ENCODE data around the gene ZNF804B. TPM values are rescaled to one million over a fixed set of nuclear protein-coding genes. Genes with fewer than 3 reads are reported as not detected.
"Not testable (repeated sequence)": the region's sequence is repeated elsewhere in the genome, so short reads cannot be mapped to it uniquely, and the experiment has no call there.

The ZNF804B gene
- total RNA-seq, 1 experiment from 2014 or later: not detected

DNA sequence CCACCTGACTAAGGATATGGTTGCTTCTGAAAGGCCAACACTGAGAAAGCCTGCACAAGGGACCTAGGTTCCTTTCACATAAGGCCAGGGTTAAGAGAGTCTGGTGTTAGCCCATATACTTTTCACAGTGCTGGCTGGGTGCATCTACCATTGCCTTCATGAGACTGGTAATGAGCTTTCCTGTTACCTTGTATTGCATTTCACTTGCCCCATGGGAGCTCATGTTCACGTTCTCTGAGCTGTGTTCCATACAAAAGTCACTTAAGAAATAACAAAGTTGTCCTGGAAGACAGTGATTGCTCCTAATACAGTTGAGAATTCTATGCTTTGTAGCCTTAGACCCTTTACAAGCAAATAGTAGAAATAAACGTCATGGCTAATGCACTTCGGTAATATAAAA, 373.9 kb downstream of the ZNF804B start:
- DNase-seq (ENCODE audit: low read depth): no peak
- in situ Hi-C loops (cut with HindIII; ENCODE audit: low pct_unique_long_range_greater_than_20kb, low sequenced_read_pairs): no loop called here

- in situ Hi-C loops (cut with HindIII; ENCODE audit: low pct_unique_long_range_greater_than_20kb, low sequenced_read_pairs): no loop called here
- no peak for DNase-seq (ENCODE audit: low read depth)
Measured at GRCh38 chr7:89133819-89134218, 374.3 kb downstream of the ZNF804B start.

GRCh38 chr7:89145801-89146200, 386.3 kb downstream of the ZNF804B start:
- DNase-seq (ENCODE audit: low read depth): no peak
- in situ Hi-C loops (cut with HindIII; ENCODE audit: low pct_unique_long_range_greater_than_20kb, low sequenced_read_pairs): no loop called here

DNA sequence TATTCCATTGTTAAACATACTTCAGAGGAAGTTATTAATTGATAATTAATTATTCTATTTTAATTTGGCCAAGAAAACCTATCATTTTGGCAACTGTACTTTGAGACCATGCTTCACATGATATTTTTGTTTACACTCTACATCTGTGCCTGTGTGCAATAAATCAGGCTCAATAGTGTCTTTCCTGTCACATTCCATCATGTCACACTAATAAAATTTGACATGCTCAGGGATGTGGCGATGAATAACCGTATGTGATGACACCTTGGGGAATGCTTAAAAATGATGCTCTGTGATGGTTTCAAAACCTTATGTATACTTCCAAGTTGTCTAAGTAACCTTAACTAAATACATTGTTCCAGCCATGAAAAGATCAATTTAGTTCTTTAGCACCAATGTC, 400.6 kb downstream of the ZNF804B start:
- in situ Hi-C loops (cut with HindIII; ENCODE audit: low pct_unique_long_range_greater_than_20kb, low sequenced_read_pairs): no loop called here
- no peak for DNase-seq (ENCODE audit: low read depth)

GRCh38 chr7:89165421-89165820, 405.9 kb downstream of the ZNF804B start:
- in situ Hi-C loops (cut with HindIII; ENCODE audit: low pct_unique_long_range_greater_than_20kb, low sequenced_read_pairs): no loop called here
- DNase-seq (ENCODE audit: low read depth): no peak

- in situ Hi-C loops (cut with HindIII; ENCODE audit: low pct_unique_long_range_greater_than_20kb, low sequenced_read_pairs): no loop called here
- DNase-seq (ENCODE audit: low read depth): no peak
Measured at GRCh38 chr7:89170628-89171027, 411.1 kb downstream of the ZNF804B start.

DNA sequence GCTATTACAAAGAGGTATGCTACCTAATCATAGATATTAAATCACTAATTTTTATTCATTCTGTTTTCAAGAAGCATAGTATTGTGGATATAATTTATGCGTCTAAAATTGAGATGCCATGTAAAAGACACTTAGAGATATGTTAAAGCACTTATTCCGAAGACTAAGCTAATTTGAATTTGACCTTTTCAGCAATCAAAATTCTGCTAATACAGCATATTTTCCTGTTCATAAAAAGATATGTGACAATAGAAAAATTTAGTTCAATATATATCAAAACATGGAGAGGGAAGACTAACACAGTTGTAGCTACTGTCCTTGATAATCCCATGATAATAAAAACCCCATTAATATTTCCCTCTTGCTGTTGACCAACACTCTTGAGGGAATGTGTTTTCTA, 422.6 kb downstream of the ZNF804B start:
- no peak for DNase-seq (ENCODE audit: low read depth)
- in situ Hi-C loops (cut with HindIII; ENCODE audit: low pct_unique_long_range_greater_than_20kb, low sequenced_read_pairs): no loop called here

GRCh38 chr7:89183712-89184111, 424.2 kb downstream of the ZNF804B start:
- no peak for DNase-seq (ENCODE audit: low read depth)
- in situ Hi-C loops (cut with HindIII; ENCODE audit: low pct_unique_long_range_greater_than_20kb, low sequenced_read_pairs): no loop called here

DNA sequence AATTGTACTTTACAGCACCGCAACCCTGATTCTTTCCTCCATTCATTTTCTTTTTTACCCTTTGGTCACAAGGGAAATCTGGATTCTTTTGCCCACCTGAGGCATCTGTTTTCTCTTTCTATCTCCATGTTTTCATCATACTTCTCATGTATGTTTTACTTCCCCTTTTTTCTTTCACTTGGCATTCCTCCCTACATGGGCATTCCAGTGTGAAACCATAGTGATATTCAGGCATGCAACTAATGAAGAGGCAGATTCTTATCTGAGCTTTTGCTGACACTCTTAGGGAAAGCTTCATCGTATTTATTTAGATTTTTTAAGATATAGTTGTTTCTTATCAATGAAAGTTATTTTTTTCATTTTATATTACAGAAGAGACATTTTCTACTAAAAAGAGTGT, 441.3 kb downstream of the ZNF804B start:
- in situ Hi-C loops (cut with HindIII; ENCODE audit: low pct_unique_long_range_greater_than_20kb, low sequenced_read_pairs): no loop called here
- no peak for DNase-seq (ENCODE audit: low read depth)

GRCh38 chr7:89223900-89224395, 464.4 kb downstream of the ZNF804B start:
- in situ Hi-C loops (cut with HindIII; ENCODE audit: low pct_unique_long_range_greater_than_20kb, low sequenced_read_pairs): no loop called here
- no peak for DNase-seq (ENCODE audit: low read depth)

DNA sequence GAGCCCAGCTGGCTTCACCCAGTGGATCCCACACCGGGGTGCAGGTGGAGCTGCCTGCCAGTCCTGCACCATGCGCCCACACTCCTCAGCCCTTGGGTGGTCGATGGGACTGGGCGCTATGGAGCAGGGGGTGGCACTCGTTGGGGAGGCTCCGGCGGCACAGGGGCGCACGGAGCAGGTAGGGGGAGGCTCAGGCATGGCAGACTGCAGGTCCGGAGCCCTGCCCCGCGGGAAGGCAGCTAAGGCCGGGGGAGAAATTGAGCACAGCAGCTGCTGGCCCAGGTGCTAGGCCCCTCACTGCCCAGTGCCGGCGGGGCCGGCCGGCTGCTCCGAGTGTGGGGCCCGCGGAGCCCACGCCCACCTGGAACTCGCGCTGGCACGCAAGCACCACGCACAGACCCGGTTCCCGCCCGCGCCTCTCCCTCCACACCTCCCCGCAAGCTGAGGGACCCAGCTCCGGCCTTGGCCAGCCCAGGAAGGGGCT, 469.2 kb downstream of the ZNF804B start:
- DNase-seq (ENCODE audit: low read depth); in situ Hi-C loops (cut with HindIII; ENCODE audit: low pct_unique_long_range_greater_than_20kb, low sequenced_read_pairs): not testable (repeated sequence)

GRCh38 chr7:89238156-89238555, 478.7 kb downstream of the ZNF804B start:
- in situ Hi-C loops (cut with HindIII; ENCODE audit: low pct_unique_long_range_greater_than_20kb, low sequenced_read_pairs): no loop called here
- DNase-seq (ENCODE audit: low read depth): no peak

DNA sequence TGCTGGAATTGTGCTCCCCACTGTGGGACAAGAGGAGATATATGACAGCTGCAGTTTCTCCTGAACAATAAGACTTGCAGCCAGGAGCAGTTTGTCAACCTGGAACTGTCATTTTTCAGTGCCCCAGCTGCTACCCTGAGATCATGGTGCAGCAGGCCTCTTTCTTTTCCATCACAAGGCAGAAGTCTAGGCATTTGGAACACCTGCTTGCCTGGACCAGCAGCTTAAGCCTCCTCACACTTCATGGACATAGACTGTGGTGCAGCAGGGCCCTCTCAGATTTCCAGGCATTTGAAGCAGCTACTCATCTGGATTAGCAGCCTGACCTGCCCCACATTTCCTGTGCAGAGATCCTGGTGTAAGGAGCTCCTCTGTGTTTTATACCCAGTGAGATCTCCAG, 486.7 kb downstream of the ZNF804B start:
- in situ Hi-C loops (cut with HindIII; ENCODE audit: low pct_unique_long_range_greater_than_20kb, low sequenced_read_pairs): no loop called here
- no peak for DNase-seq (ENCODE audit: low read depth)

DNA sequence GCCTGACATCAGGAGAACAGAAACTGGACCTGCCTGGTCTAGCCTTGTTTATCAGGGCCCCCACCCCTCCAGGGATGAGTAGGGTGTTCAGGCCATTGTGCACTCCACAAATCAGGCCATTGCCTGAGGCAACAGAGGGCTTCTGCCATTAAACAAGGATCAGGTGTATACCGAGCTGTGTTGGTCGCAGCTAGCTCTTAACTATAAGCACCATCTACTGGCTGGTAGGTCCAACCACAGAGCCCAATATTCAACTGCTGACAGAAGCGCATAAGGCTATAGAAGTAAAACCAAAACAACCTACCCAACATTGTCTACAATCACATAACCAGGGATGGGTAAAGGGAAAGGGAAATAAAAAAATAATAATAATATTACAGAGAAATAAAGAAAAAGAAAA, 487.7 kb downstream of the ZNF804B start:
- no peak for DNase-seq (ENCODE audit: low read depth)
- in situ Hi-C loops (cut with HindIII; ENCODE audit: low pct_unique_long_range_greater_than_20kb, low sequenced_read_pairs): no loop called here

GRCh38 chr7:89259085-89259484, 499.6 kb downstream of the ZNF804B start:
- no peak for DNase-seq (ENCODE audit: low read depth)
- in situ Hi-C loops (cut with HindIII; ENCODE audit: low pct_unique_long_range_greater_than_20kb, low sequenced_read_pairs): no loop called here

DNA sequence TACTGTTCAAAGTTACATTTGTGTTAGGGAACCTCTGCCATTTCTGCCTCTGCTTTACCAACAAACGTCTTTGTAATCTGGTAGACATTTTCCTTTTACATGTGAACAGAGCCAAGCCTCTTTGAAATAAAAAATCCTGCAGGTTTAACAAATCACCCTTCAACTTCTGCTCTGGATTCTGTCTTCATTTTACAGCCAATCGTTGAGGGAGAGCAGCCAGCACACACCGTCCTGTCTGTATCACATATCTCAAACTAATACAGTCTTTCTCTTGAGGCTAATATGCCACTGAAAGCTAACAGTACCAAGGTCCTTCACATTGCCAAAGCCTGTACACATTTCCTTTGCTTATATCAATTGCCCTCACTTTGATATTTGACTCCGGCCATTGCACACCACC, 504.6 kb downstream of the ZNF804B start:
- DNase-seq (ENCODE audit: low read depth): no peak
- in situ Hi-C loops (cut with HindIII; ENCODE audit: low pct_unique_long_range_greater_than_20kb, low sequenced_read_pairs): no loop called here

DNA sequence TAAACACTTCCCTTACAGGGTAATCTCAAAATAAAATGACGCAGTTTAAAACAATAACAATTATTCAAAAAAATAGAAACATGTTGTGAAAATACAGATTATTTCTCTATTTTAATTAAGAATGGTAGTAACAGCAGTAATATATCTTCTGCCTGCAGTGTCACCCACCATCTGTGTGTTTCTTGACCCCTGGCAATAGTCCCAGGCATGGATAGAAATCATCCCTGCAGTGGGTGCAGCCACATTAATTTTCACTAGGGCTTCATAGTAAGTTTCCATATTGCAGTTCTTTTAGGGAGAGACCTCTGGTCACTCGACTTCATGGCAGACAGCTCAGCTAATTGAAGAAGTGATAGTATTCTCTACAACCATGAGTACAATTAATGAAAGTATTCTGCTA, 506.1 kb downstream of the ZNF804B start:
- DNase-seq (ENCODE audit: low read depth): no peak
- in situ Hi-C loops (cut with HindIII; ENCODE audit: low pct_unique_long_range_greater_than_20kb, low sequenced_read_pairs): no loop called here

- in situ Hi-C loops (cut with HindIII; ENCODE audit: low pct_unique_long_range_greater_than_20kb, low sequenced_read_pairs): no loop called here
Measured at GRCh38 chr7:89283302-89283701, 523.8 kb downstream of the ZNF804B start.

GRCh38 chr7:89308535-89308934, 549.0 kb downstream of the ZNF804B start:
- in situ Hi-C loops (cut with HindIII; ENCODE audit: low pct_unique_long_range_greater_than_20kb, low sequenced_read_pairs): no loop called here
- no peak for DNase-seq (ENCODE audit: low read depth)

More at GRCh38 chr7:89283302-89283701, 523.8 kb downstream of the ZNF804B start:
- DNase-seq (ENCODE audit: low read depth): no peak

- in situ Hi-C loops (cut with HindIII; ENCODE audit: low pct_unique_long_range_greater_than_20kb, low sequenced_read_pairs): no loop called here
- DNase-seq (ENCODE audit: low read depth): no peak
Measured at GRCh38 chr7:89311886-89312285, 552.4 kb downstream of the ZNF804B start.

- in situ Hi-C loops (cut with HindIII; ENCODE audit: low pct_unique_long_range_greater_than_20kb, low sequenced_read_pairs): no loop called here
- no peak for DNase-seq (ENCODE audit: low read depth)
Measured at GRCh38 chr7:89312551-89312950, 553.1 kb downstream of the ZNF804B start.
